WI38 (cell line): ENCODE measurements around the gene GALNTL6.

ENCODE experiments used
- H3K4me3 ChIP-seq: 2 replicates; pipeline ENCODE4 v1.5.1; 2011; ENCODE audit warnings: low read depth, mild to moderate bottlenecking, control low read depth, low read length
- CTCF ChIP-seq: IDR thresholded peaks from 2 replicates; pipeline ENCODE4 v1.5.1; 2012; ENCODE audit warnings: low read depth, mild to moderate bottlenecking, control low read depth, low read length

GALNTL6 gene

GRCh38 chr4:172369471-172369959, 556.3 kb downstream of the GALNTL6 start:
- H3K4me3 ChIP-seq: no peak overlapping the region
- TF ChIP-seq CTCF: no peak

- H3K4me3 ChIP-seq: no peak overlapping the region
- no peak for TF ChIP-seq CTCF
Measured at GRCh38 chr4:172377486-172378140, 564.4 kb downstream of the GALNTL6 start.

- TF ChIP-seq CTCF: no peak
- H3K4me3 ChIP-seq: no peak overlapping the region
Measured at GRCh38 chr4:172379834-172380233, 566.6 kb downstream of the GALNTL6 start.

- H3K4me3 ChIP-seq: no peak overlapping the region
- no peak for TF ChIP-seq CTCF
Measured at GRCh38 chr4:172390331-172390730, 577.1 kb downstream of the GALNTL6 start.

- no peak overlapping the region for H3K4me3 ChIP-seq
- TF ChIP-seq CTCF: no peak
Measured at GRCh38 chr4:172392741-172393140, 579.5 kb downstream of the GALNTL6 start.

- TF ChIP-seq CTCF: no peak
- no peak overlapping the region for H3K4me3 ChIP-seq
Measured at GRCh38 chr4:172393220-172393619, 580.0 kb downstream of the GALNTL6 start.

GRCh38 chr4:172404676-172405075, 591.5 kb downstream of the GALNTL6 start:
- TF ChIP-seq CTCF: no peak
- H3K4me3 ChIP-seq: no peak overlapping the region
